CD4-positive, alpha-beta T cell treated with Interleukin-21 for 1 hour (primary cell): ENCODE measurements around the gene CPED1.
"Not testable (repeated sequence)": the region's sequence is repeated elsewhere in the genome, so short reads cannot be mapped to it uniquely, and the experiment has no call there.

Source experiments
- DNase-seq: peaks from one replicate; pipeline ENCODE4 v3.0.0-alpha.2; 2020

The CPED1 gene

DNA sequence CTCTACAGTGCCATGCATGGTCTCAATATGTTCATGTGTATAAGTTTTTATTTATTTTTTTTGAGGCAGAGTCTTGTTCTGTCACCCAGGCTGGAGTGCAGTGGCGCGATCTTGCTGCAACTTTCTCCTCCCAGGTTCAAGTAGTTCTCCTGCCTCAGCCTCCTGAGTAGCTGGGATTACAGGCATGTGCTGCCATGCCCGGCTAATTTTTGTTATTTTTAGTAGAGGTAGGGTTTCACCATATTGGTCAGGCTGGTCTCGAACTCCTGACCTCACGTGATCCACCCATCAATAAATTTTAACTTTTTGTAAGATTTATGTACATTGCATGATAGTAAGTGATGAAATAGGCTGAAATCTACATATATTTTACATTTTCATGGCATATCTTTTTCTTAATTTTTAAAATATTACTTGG, 86.9 kb downstream of the CPED1 start:
- DNase-seq = not testable (repeated sequence)

DNA sequence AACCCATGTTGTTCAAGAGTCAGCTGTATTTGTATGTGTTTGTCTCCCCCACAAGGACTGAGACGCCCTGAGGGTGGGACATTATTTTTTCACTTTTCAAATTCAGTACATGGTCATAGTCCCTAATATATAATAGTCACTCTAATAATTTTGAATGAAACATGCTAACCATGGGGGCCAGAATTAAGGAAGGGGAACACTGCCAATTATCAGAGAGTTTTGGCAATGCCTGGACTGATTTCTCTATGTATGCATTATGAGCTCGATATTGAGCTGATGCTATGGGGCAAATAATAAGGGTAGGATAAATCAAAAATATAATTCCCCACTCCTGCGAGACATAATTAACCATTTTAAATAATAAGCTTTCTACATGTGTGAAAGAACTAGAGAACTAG, 87.4 kb downstream of the CPED1 start:
- DNase-seq = no peak

DNA sequence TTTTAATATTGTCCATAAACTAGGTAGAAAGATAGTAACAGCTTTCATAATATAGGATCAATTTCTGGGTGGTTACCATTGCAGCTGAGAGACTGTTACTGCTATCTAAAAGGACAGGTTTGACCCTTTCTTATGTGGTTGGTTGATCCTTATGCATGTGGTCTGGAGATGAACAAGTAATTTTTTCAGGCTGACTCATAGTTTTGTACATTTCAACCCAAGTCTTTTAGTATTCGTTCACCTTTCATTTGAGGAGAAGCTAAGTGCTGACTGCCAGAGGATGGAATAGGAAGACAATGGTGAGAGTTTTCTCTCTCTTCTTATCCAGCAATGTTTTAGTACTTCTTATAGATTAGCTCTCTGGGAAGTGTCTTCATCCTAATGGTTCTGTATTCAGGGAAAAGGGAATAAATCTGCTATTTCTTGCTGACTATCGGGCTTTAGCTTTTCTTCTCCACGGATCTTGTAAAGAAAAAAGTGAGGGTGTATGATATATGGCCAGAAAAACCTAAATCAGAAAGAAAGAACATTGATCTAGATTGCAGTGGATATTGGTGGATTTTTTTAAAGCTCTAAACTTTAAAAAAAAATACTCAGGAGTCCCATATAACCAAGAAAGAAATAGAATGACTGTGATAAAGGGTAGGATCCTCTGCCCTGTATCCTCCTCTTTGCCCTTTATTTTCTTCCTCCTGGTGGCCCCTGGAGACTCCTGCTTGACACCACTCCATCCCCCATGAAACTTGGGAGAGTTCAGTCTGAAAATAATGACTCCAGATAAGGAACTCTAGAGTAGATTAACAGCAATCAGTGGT, 88.0 kb downstream of the CPED1 start:
- no peak for DNase-seq

DNA sequence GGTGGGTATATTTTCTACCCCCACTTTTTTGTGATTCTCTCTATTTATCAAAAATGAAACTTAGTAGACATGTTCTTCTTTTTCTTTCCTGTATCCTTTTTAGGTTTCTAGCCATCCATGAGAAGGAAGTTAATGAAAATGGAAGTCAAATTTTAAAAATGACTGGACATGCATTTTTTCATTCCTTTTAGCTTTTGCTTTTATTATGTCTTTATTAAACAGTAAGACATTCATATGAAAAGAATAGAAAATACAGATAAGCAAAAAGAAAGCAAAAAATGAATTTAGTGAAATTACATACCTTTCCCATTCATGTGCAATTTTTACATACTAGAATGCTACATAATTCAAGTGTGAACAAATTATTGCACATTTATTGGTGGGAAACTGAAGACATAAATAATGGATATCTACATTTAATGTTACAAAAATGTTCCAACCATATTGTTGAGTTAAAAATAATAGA, 88.7 kb downstream of the CPED1 start:
- DNase-seq = no peak

DNA sequence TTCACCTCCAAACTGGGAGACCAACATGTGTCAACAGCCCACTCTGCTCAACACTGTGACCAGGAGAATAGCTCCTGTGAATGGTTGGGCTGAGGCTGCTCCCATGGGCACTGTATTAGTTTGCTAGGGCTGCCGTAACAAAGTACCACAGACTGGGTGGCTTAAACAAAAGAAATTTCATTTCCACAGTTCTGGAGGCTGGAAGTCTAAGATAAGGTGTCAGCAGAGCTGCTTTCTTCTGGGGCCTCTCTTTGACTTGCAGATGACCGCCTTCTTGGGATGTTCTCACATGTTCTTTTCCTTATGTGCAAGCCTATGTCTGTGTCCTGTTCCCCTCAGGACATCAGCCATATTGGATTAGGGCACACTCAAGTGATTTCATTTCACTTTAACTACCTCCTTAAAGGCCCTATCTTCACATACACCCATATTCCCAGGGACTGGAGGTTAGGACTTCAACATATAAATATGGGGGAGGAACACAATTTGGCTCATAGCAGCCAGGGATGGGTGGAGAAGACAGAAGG, 90.3 kb downstream of the CPED1 start:
- DNase-seq = no peak

DNA sequence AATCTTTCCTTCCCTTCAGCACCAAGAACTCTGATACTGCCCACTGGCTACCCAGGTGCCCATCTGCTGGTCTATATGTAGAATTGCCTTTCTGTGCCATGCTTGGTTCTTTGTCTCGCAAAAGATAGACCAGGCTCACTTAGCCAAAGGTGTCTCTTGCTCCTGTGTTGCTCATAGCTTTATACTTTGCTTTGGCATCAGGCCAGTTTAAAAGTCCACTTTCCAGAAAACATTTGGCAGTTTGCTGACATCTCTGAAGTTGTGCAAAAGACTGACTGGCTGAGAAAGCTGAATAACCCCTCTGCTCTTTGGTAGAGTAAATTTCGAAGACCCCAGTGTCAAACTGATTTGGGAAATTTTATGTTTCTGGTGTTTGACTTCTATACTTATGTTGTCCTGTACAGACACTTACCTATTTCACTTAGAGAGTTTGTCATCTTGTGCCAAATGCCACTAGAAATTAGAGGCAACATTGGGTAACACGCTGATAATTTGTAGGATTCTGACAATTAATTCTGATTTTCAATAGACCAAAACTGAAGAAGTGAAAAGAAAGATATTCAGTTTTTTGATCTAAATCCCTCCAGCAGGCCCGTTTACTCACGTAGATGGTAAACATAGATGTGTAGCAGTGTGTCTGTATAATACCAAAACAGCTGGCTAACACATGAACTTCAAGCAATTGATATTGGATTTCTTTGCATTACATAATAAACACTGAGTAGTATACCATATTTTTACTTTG, 91.1 kb downstream of the CPED1 start:
- no peak for DNase-seq

DNA sequence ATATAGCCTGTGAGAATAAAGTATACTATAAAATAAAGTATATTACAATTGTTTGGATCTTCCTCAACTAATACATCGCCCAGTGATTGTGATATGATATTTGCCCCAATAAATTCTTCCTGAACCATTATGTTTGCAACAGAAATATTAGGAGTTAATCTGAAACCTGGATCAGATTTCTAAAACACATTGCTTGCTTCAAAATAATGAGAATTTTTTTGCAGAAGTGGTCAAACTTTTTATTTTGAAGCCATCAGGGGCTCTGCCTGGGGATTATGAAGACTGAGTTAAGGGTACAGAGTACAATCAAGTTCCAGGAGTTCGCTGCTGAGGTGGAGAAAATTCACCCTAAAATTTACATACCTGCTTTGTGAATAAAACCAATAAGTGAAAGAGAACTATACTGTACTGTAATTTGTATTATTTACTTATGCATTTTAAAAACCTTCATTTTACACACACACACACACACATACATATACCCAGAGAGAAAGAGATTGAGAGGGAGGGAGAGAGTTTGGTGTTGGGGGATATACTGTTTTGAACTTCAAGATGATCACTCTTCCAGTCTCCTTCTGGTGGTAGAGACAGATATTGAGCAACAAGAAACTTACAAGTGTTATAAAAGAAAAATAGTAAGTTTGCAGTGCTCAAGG, 91.9 kb downstream of the CPED1 start:
- no peak for DNase-seq

DNA sequence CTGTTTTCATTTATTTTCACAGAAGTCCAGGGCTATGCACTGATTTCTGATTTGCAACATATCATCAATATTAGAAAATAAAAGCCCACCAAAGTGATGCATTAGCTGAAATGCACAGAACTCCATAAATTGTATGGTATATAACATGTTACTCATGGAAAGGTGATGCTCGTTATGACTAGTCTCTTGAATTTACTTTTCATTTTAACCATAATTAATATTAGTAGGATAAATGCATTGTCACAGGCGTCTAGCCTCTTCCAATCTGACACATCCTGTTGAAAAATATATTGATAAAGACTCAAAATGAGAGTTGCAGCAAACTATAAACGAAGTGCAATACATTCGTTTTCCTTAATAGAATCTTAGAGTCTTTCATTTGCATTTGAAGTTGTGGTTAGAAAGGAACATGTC, 92.4 kb downstream of the CPED1 start:
- DNase-seq = no peak

DNA sequence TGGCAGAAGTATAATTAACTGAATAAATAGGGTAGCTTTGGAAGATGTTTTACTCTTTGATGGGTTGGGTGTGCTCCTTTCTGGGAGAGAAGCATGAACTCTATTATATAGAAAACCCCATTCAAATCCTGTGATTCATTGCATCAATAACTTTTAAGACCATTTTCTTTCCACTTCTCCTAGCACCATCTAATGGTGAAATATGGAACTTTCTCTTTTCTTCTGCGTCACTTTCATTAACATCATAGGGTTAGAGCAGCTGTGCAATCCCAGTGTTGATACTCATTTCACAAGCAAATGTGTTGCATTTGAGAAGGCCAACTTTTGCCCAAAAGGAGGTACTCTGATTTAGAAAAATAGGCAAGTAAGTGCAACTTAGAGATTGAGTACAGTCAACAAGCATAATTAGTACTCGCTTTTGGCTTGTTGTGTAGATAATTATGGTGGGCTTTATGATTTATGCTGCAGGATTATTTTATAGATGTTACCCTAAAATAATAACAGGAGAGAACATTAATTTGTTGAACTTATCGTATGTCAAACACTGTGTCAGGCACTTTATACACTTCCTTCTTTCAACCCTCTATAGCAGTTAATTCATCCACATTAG, 92.9 kb downstream of the CPED1 start:
- peak; percentile 59 for DNase-seq

DNA sequence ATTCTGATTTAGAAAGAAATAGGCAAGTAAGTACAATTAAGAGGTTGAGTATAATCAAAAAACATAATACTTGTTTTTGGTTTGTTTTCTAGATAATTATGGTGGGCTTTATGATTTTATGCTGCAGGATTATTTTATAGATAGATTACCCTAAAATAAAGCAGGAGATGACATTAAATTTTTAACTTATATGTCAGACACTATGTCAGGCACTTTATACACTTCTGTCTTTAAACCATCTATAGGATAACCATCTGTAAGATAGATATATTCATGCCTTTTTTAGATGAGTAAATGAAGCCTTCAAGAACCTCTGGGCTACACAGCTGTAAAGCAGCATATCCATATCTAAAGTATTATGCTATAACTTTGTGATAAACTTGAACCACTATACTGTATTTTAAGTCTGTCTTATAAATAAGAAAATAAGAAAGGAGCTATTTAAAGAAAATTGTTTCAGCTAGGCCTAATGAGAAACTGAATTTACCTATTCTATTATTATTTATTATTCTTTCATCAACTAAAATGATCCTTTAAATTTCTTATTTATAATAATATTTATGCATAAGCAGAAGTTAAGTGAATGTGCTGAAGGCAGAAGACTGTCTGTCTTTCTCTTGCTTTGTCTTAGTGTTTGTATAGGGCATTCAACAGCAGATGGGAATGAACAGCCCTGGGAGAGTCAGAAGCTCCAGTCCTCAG, 94.0 kb downstream of the CPED1 start:
- DNase-seq = no peak

DNA sequence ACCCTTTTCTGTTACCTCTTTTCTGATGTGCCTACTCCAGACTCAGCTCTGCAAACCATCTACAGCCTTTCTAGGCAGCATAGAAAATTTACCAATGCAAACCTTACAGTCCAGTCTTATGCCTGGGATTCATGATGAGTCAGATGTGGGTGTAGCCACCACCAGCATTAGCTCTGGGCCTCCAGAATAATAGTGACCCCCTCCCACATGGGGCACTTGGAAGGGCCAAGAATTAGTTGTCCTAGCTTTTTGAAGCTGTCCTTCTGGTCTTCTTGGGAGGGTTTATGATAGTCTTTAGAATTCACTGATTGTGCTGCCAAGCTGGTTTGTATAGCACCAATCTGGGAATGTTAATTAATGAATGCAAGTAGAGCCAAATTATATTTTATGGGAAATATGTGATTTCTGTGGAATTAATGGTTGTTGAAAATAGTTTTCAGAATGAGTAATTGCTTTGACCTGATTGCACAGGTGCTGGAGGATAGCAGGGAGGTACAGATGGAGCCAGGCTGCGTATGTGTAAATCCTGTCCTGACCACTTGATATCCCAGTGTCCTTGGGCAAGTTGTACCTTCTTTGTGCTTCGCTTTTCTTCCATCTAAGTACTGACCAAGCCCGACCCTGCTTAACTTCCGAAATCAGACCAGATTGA, 94.8 kb downstream of the CPED1 start:
- no peak for DNase-seq

DNA sequence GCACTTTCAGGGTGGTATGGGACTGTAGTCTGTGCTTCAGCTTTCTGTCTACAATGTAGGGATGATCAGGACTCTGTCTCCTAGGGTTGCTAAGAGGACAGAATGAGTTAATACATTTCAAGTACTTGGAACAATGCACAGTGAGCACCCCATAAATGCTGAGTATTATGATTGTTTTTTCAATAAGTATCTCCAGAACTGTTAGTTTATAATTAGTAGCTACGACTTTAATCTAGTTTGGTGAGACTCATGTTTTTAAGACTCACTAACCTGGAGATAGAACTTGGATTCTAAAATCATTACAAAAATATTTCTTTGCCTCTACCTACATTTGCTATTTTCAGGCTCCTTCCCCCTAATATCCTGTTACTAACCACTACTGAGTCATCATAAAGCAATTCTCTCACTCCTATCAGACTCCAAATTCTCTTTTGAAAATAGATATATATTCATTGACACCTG, 95.3 kb downstream of the CPED1 start:
- DNase-seq = no peak

DNA sequence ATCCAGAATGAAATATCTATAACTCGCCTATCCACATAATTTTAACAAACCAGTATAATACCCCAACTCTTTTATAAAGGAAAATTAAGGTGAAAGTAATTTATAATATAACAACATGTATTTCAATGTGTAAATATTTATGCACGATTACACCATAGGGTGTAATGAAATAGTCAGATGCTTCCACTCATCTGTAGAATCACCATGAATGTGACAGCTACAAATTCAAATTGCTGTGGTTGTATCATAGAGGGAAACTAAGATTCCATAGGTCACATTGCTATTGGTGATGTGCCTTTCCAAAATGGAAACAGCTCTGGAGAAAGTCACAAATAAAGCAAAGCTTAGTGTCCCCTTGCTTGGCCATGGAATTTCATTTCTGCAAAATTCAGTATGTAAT, 95.7 kb downstream of the CPED1 start:
- DNase-seq = no peak

DNA sequence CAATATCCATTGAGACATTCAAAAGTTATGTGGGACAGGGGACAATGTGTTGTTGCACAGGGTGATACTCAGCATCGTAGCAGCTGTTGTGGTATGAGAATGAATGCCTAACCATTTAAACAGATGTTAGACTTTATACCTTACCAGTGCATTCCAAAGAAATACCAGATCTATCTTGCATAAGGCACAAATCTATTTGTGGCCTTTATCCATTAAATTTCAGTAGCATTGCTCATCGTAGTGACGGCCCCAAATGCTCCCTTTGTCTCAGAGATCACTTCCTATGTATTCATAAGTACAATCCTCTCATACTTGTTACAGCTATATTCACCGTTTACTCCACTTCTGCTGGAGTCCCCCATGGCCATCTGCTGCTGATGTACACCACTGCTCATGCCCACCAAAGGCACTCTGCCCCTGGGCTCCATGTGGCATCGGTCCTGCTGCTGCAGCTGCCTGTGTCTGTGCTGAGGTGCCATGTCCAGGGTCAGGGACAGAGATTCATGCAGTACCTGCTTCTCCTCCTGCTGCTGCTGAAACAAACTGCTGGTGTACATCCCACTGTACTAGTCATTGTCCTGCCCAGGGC, 96.3 kb downstream of the CPED1 start:
- no peak for DNase-seq

DNA sequence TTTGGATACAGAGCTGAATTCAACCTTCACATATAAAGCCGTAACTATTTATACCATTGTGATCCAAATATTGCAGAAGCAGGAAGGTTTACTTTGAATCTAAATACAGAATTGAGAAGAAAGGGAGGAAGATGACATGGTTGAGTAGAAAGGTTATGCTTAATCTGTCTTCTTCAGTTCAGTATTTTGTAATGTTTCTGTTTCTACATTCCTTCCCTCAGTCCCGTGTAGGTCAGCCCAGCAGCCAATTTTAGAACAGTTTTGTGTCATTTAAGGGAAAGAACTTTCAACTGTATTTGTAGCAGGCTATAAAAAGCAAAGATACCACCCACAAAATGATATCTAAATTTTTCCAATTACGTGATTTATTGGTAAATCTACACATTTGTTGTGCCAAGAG, 97.4 kb downstream of the CPED1 start:
- DNase-seq = no peak

DNA sequence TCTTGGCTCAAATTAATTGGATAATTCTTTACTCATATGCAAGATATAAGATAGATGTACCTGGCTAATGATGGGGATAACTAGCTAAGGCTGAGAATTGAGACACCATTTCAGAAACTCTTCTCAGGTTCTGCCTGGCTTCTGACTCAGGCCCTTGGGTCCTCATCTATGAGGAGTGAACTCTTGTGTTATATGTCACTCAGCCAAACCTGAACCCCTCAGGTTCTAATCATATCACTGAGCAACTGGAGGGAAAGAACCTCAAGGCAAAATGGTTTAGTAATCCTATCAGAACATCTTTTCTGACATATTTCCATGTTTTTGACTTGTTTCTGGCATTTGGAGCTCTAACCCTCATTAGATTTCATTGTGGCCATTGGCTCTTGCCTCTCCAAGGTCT, 100.4 kb downstream of the CPED1 start:
- DNase-seq = no peak

DNA sequence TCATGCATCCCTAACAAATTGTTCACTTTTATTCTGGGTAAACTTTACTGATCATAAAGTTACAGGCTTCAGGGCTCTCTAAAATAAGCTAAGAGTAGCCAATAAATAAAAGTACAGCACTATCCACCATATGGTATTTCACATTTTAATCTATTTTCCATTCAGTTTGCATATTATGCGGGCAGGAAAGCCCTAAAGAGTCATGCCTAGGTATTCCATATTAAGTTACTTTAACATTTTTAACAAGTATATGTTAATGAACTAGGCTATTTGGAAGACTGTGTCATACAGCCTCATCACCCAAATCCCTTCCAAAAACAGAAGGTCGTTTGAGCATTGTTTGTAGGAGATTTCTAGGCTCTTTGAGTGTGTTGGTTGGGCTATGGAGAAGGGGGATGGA, 106.3 kb downstream of the CPED1 start:
- no peak for DNase-seq

DNA sequence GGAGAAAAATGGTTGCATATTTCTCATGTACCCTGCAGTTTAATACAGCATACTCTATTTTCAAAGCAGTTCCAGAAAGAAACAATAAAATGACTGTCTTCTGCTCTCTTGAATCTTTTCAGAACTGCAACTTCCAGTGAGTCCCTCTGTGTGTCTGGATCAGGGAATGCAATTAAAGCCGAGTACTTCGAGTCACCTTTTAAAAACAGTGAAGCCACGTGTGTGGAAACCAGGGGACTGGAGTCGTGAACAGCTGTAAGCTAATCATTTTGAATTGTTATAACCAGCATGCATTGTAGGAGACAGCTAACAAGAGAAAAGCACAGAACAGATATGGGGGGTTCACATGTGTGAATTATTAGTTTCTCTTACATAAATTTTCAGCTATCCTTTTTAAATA, 109.1 kb downstream of the CPED1 start:
- no peak for DNase-seq

DNA sequence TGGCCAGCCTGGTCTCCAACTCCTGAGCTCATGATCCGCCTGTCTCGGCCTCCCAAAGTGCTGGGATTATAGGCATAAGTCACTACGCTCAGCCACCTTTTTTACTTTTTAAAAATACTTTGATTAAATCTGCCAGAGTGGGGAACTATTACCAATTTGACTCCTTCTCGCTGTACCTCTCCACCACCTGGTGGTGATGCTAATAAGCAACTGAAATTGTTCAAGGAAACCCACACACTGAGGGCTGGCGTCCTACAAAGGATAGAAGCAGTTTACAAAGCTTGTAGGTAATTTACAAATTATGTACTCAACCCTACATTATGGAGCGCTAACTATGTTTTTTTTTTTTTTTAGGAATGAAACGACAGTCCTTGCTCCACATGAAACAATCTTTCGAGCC, 111.1 kb downstream of the CPED1 start:
- no peak for DNase-seq

DNA sequence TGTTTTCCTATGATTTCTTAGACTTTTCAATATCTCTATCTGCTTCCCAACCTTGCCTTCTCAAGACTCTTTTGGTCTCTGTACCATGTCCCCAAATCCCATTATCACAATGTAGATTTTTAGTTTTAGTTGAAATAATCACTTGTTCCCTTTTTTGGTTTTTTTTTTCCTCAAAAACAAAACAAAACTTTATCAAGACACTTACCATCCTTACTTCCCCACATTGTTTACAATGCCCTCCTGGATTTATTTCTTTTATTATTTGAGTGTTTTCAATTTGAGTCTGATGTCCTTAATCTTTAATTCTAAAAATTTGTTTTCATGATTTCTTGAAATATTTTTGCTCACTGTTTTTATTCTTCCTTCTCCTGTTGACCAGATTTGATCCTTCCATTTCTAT, 112.6 kb downstream of the CPED1 start:
- DNase-seq = no peak

DNA sequence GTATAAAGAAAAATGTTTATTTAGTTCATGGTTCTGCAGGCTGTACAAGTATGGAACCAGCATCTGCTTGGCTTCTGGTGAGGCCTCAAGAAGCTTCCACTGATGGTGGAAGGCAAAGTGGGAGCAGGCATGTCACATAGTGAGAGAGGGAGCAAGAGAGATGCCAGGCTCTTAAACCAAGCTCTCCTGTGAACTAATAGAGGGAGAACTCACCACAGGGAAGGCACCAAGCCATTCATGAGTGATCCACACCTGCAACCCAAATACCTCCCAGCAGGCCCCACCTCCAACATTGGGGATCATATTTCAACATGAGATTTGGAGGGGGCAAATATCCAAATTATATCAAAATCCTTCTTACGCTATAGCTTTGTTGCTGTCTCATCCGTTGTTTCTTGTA, 113.1 kb downstream of the CPED1 start:
- no peak for DNase-seq
